ENCODE data around the gene CDC6.

The CDC6 gene

DNA sequence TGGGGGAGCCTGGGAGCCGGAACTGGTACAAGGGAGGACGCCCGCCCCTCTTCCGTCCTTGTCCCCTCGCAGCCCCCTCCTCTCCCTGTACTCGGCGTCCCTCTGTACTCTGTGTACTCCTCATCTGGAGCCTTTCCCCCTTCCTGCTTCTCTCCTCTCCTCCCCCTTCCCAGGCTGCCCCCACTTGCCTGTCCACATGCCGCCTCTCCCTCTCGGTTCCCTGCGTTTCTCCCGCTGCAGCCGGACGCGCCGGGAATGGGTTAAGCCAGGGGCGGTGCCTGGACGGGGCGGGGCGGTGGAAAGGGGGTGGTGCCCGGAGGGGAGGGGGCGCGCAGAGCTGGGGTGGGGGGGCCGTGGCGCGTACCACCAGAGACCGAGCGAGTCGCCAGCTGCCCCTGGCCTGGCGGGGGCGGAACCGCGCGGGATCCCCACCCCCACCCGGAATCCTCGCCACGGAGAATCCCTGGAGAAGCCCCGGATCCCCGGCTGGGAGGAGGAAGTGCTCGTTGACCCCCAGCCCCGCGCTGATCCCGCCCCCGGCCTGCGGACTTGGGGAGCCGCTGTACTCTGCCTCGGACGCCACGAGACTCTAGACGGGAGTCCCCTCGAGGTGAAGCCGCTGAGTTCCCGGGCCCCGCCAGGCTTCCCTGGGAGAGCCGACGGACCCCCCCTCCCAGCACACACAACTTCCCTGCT, 54.3 kb downstream of the CDC6 start:
- peak; percentile 61 for DNase-seq

DNA sequence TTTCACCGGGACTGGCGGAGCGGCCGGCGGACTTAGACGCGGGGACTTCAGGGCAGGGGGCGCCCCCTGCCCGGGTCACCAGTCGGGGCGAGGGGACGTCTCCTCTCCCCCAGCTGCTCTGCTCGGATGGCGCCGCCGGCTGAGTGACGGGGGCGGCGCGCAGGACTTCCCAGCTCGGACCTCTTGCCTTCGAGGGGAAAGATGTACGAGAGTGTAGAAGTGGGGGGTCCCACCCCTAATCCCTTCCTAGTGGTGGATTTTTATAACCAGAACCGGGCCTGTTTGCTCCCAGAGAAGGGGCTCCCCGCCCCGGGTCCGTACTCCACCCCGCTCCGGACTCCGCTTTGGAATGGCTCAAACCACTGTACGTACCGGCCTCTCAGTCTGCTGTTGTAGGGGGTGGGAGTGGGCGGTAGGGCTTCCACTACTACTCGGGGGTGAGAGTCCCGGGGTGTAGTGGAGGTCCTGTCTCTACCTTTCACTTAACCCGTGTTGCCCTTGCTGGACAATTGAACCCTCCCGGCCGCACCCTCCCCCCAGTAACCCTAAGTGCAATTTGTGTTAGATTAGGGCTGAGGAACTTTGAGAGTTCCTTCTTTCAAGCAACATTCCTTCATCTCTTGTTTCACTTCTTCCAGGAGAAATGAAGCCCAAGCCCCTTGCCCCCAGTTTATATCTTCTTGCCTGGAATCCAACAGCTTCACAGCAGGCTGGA, 55.0 kb downstream of the CDC6 start:
- no peak for DNase-seq

DNA sequence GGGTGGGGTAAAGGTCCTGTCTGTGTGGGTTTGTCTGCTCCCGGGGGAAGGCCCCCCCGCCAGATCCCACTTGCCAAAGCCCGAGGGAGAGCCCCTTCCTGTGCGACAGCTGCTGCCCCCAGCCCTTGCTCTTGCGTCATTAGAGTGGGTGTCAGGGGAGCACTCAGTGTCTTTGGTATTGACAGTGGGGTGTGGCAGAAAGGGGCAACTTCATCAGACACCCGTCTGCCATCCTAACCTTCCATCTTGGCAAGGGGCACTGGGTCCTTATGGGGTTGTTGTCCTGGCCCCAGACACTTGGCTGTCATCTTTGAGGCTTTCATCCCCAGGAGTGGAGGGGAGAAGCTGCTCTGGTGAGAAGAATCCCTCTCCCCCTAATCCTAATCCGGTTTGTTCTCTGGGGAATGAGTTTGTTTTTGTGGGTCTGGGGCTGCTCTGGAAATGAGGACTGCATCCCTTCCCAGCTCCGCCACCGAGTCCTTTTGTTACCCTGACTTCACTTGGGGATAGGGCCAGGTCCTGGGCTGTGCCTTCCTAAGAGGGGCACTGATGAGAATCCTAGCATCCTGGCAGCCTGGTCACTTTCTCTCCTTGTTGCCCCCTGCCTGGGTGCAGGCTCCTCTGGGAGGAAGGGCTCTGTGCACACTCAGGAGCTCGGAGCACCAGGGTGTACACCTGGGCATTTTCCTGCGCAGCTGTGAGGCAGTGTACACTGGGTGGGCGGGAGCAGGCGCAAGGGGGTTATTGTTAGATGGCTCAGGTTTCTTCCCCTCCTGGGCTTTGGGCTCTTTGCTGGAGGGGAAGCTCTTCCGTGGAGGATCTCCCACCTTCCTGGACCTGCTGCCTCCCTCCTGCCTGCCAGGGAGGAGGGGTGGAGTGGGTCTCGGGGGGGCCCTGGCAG, 55.8 kb downstream of the CDC6 start:
- no peak for DNase-seq

DNA sequence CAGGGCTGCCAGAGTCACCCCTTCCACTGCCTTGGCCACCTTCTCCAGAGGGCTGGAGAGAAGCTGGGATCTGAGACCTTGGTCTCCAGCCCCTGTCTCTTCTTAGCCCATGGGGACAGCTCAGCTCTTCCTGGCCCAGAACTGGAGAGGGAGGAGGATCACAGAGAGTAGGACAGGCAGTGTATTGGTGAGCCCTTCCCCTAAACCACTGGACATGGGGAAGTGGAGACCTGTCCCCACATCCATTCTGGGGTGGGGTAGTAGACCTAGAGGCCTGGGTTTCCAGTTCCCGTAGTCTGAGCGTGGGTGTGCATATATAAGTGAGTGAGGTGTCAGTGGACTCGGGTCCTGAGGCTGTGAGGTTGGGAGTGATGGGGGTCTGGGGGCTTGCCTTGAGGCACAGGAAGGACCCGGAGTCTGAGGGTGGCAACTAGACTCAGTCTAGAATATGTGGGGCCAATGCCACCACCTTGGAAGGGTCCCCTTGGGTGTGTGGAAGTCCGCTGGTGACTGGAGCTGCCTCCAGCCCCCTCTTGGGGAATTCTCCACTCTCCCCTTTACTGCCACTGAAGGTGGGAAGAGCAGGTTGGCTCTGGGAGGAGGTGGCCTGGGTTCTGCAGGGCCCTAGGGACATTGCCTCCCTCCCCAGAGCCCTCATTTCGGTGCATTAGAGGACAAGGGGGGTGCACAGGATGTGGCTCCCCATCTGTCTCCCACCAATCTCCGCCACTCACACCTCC, 56.9 kb downstream of the CDC6 start:
- no peak for DNase-seq

DNA sequence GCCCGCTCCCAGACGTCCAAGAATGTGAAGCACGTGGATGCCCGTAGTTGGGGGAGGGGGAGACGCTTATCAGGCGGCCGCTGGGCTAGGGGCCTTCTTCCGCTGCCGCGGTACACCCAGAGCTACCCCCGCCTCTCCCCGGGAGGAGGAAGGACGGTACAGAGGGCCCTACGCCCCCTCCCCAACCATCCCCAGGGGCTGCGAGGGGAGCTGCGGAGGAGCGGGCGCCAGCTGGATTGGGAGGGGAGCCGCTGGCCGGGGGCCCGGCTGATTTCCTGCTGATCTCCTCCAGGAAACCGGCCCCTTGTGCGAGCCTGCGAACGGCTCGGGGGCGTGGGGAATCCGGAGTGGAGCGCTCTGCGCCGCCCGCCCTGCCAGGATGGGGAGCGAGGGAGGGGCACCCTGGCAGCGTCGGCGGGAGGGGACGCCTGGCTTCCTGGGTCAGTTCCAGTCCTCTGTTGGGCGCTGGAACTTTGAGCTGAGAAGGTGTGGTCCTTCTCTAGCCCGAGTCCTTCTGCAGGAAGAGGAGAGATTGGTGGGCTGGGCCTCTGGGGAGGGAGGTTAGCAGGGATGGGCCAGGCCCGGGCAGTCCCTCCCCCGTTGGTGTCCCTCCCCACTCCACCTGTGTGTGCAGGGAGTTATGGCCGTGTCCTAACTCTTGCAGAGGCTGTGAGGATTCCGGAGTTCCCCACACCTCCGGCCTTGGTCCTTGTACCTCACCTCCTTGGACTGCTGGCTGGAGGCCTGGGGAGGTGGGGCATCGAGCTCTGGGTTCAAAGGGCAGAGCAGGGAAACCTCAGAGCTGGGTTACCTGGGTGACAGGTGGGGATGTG, 57.7 kb downstream of the CDC6 start:
- DNase-seq = peak; percentile 43

DNA sequence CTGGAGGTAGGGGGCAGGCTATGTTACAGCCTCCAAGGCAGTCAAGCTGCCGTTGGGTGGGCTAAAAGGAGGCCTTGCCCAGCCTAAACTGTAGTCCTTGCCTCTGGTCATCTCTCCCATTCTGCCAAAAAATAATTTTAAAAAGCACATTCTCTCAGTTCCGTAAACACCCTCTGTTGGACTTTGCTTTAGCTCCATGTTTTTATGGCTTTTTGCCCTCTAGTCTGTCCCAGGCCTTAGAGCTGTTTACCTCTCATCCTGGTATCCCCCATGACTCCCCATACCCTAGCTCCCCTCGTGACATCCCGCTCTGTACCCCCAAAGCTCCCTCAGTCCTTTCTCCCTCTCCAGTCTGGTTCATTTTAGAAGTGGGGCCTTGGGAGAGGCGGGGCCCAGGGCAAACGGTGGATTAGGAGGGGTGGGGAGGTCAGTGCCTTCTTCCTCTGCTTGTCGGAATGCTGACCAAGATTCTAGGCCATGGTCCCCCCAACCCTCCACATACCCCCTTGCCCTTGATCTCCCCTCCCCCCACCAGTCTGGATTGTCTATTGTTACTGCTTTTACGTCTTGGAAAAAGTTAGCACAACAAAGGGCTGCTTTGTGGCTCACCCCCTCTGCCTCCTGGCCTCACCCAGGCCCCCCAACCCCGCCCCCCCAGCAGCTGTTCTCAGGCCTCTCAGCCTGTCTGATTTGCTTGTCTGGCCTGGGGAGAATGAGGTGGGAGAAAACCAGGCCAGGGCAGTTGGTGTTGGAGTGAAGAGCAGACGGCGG, 58.5 kb downstream of the CDC6 start:
- DNase-seq = no peak

DNA sequence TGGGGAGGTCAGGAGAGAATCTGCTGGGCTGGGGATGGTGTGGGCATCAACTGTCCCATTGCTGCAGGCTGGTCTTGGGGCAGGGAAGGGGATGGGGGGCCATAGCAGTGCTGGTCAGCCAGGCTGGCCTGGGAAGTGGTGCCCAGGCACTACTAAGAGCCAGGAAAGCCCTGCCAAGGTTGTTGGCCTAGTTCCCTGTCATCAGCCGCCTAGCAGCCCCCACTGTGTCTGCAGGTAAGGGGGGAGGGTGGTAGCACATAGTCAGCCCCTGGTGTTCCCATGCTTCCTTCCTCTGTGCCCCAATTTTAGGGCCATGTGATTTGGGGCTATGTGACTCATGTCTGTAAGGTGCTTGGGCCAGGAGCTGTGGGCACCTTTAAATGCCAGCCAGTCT, 59.1 kb downstream of the CDC6 start:
- peak; percentile 40 for DNase-seq

DNA sequence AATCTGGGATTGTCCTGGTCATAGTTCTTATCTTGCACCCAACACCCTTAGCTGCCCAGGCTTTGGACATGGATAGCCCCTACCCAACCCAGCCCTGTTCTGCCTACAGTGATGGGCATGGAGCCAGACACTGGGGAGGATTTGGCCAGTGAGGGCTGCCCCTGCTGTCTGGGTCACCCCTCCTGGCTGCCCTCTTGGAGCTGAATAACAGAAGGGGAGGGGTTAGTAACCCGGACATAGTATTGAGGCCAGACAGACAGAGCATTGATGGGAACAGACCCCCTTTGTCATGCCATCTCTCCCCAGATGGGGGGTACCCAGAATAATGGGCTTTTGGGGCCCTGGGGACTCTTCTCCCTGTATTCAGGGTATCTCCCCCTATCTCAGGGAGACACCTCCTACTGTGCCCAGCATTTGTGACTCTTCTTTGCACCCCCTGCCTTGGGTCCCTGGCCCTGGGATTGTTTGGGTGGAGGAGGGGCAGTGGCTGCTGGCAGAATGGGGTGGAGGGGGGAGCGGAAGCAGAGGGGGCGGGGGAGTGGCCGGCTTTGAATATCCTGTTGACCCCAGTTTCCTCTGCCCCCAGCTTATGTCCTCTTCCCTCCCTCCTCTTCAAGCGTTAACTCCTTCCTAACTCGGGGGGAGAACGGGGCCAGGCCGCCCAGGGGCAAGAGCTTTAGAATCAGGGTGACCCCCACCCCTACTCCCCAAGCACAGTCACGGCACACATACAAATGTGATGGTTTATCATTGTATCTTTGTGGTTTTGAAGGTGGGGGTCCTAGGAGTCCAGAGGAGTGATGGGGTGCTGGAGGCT, 59.8 kb downstream of the CDC6 start:
- no peak for DNase-seq

DNA sequence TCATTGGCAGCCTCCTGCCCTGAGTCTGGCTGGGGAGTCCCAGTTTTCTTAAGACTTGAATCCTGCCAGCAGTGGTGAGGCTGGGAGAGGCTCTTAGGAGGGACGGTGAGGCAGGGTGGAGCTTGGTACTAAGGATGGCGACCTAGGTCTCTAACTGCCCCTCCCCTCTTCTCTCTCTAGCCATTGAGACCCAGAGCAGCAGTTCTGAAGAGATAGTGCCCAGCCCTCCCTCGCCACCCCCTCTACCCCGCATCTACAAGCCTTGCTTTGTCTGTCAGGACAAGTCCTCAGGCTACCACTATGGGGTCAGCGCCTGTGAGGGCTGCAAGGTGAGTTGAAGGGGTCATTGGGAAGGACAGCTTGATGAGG, 60.4 kb downstream of the CDC6 start:
- DNase-seq = no peak

DNA sequence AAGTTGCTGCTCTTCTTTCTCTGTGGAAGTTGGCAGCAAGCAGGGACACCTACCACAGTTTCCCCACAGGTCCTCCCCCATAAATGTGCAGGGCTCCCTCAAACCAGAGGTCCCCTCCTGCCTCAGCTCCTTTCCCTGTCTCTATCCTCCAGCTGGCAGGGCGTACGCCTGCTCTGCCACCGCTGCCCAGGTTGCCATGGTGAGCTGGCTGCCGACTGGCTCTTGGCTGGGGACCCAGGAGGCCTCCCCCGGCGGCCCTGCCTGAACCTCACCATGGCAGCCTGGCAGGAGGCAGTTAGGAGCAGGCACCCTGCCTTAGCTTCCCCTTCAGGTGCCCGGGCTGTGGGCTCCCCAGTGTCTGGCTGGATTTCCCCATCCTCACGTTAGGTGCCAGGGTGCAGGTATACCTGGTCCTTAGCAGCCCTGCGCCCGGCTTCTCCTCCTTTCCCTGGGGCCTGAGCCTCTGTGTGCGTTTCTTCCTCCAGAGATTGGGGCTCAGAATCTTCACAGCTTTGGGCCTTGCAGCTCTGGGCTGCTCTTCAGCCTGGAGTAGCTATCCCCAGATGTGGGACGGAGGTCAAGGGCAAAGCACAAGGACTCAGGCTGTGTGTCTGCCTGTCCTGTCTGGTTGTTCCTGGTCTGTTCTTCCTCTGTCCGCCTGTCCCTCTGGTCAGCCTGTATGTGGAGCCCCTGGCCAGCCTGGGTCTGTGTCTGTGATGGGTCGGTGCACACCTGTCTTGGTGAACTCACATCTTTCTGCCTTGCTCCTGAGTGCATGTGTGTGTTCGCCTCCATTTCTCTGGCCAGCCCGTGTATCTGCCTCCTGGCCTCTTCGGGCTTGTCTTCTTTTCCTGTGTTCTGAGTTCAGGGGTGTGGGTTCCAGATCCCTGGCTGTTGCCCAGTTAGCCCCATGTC, 61.1 kb downstream of the CDC6 start:
- DNase-seq = no peak

DNA sequence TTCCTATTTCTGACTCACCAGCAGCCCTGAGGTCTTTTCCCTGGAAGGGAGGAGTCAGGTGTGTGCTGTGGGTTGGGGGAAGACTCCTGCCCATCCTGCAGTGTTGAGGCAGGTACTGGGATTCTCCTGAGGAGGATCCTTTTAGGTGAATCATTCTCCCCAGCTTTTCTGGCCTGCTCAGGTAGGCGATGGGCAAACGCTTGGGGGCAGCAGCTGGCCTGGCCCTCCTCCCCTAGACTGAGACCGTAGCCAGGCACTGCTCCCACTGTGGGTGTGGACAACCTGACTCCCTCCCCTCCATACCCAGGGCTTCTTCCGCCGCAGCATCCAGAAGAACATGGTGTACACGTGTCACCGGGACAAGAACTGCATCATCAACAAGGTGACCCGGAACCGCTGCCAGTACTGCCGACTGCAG, 61.8 kb downstream of the CDC6 start:
- DNase-seq = no peak

DNA sequence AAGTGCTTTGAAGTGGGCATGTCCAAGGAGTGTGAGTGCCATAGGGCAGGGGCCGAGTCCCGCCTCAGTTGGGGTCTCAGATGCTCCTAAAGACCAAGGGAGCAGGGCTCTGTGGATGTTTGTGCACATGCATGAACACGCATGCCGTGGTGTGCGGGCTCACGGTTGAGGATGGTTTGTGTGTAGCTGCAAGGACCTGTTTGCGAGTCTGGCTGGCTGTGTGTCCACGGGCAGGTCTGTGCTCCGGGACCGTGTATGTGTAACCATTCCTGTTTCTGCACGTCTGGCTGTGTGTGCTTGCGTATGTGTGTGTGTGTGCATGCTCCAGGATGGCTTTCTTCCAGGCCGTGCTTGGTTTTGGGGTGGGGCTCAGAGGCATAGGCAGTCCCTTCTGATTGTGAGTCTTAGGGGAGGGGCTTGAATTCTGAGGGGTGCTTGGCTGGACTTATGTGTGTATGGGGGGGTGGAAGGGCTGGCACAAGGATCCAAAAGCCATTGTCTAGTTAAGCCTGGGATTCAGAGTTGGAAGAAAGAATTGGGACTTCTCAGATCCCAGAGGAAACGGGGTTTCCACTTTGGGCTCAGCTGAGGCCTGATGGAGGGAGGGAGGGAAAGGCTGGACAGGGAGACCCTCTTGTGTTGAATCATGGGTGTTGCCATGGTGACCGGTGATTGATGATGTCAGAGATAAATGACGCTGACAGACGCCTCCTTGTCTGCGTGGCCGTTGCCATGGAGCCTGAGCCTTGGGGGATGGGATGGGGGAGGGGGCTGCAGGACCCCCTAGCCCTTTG, 62.4 kb downstream of the CDC6 start:
- no peak for DNase-seq

DNA sequence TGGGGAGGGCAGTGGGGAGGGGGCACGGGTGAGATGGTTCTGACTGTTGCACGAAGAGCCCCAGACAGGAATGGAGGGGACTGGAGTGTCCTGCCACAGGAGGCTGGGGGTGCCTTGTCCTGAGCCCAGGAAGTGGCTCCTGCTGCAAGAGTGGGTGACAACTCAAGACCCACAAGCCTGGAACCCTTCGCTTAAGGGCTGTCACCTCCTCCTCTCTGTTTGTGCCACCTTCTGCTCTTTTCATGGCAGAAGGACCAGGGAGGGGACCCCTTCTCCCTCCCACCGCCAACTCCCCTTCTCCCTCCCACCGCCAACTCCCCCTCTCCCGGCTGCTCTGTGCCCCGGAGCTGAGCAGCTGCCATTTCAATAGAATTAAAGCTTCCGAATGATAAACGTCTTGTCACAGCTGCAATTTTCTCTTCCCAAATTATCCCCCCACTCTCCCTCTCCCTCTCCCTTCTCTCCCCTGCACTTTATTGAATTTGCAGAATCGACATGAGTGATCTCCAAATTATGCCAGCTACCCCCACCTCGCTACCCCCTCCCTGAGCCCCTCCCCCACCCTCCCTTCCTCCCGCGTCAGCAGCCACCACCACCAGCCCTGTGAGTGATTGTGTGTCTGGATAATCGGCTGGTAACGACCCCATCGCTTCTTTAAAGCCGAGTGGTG, 63.1 kb downstream of the CDC6 start:
- DNase-seq = no peak

DNA sequence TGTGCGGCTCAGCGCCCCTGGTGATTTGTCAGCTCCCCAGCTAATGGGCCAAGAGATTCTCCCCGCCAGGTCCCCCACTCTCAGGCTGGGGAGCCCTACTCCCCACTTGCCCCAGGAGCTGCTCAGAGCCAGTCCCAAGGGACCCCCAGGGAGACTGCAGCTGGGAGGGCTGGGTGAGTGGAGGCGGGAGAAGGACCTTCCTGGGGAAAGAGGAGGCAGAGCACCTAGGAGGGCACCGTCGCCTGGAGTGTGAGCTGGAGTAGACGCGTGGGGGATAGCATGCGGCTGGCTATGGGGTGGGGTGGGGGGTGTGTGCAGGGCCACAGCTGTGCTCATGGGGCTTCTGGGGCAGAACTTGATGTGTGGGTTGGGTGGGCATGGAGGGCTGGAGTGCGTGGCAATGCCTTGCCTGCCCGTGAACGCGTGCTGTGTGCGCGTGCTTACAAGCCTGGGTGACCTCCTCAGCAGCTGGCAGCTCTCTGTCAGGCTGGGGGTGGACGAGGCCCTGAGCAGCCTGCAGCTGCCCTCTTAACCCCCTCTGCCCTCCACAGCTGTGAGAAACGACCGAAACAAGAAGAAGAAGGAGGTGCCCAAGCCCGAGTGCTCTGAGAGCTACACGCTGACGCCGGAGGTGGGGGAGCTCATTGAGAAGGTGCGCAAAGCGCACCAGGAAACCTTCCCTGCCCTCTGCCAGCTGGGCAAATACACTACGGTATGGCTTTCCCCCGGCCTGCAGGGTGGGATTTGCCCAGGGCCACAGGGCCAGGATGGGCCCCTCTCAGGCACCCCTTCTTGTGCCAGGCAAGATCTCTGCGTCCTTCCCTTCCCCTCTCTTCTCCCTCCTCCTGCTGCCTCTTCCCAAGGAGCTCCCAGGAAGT, 63.9 kb downstream of the CDC6 start:
- DNase-seq = no peak

DNA sequence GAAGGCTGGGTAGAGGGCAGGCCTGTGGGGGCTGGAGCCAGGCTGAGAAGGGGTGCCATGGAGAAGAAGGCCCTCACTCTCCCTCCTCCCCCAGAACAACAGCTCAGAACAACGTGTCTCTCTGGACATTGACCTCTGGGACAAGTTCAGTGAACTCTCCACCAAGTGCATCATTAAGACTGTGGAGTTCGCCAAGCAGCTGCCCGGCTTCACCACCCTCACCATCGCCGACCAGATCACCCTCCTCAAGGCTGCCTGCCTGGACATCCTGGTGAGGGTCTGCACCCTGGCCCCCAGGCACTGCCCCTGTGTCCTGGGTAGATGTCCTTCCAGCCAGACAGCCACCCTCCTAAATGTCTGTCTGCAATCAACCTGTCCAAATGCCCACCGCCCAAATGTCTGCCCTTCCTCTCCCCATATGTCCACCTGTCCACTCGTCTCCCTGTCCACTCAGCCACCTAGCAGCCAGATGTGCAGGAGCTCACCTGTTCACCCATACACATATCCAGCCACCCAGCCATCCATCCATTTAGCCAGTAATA, 64.6 kb downstream of the CDC6 start:
- DNase-seq = no peak

DNA sequence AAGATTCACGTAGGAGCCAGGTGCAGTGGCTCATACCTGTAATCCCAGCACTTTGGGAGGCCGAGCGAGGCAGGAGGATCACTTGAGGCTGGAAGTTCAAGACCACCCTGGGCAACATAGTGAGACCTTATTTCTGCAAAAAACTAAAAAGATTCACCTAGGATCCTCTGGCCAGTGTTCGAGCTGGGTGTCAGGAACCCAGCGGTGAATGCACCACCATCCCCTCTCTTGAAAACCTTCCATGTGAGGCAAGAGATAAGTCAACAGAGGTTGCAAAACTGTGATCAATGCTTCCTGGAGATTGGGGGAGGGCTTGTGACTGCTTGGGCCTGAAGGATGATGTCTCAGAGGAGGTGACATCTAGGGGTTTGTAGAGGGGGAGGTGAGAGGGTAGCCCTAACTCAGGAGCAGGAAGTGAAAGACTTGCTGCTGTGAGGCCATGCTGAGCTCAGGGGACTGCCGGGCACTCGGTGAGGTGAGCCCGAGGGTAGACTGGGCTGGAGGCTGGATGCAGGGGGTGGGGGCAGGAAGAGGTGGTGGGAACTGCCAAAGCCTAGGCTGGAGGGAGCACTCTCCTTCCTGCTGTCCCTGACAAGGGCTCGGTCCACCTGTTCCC, 65.2 kb downstream of the CDC6 start:
- no peak for DNase-seq

Measured in CD4-positive, alpha-beta T cell treated with Interleukin-17A for 4 hours (primary cell).